CD14-positive monocyte (primary cell): ENCODE results near the gene KLHL40. TPM values are rescaled to one million over a fixed set of nuclear protein-coding genes. Genes with fewer than 3 reads are reported as not detected.

Experiments used
- DNase-seq, 3 donors: peaks; one replicate each; pipeline ENCODE4 v3.0.0-alpha.2; 2011 to 2022
- H2AFZ ChIP-seq: 2 replicates; pipeline ENCODE4 v1.6.0; 2012; ENCODE audit warnings: mild to moderate bottlenecking, low read depth, low read length, inconsistent platforms; ENCODE audit not compliant: insufficient read depth, poor library complexity, severe bottlenecking
- H3K27ac ChIP-seq, 2 donors: 1 replicate in 1 of 2; 2 replicates in 1 of 2; pipeline ENCODE4 v1.5.1; 2012 to 2013; ENCODE audit warnings: low read length in 2 of 2, control low read depth in 1 of 2, inconsistent platforms in 1 of 2, low read depth in 1 of 2, mild to moderate bottlenecking in 1 of 2
- H3K27me3 ChIP-seq, 2 donors: one replicate each; pipeline versions ENCODE4 v1.6.0 to v1.6.1; 2011 to 2013; ENCODE audit warnings: low read length in 2 of 2; ENCODE audit not compliant: control insufficient read depth in 2 of 2, insufficient read depth in 2 of 2
- H3K36me3 ChIP-seq, 2 donors: replicated peaks in 1 of 2; 1 replicate in 1 of 2; 2 replicates in 1 of 2; pipeline versions ENCODE4 v1.5.1 to v1.6.1; 2012 to 2013; ENCODE audit warnings: low read length in 2 of 2, control low read depth in 1 of 2, inconsistent platforms in 1 of 2, mild to moderate bottlenecking in 1 of 2; ENCODE audit not compliant: insufficient read depth in 2 of 2, control insufficient read depth in 1 of 2
- H3K4me1 ChIP-seq, 2 donors: 1 replicate in 1 of 2; 2 replicates in 1 of 2; pipeline versions ENCODE4 v1.5.1 to v1.6.1; 2012 to 2013; ENCODE audit warnings: low read length in 2 of 2, control low read depth in 1 of 2, inconsistent platforms in 1 of 2, mild to moderate bottlenecking in 1 of 2, moderate library complexity in 1 of 2; ENCODE audit not compliant: insufficient read depth in 2 of 2, control insufficient read depth in 1 of 2
- H3K4me2 ChIP-seq: replicated peaks from 2 replicates; pipeline ENCODE3; 2012; ENCODE audit warnings: low read length, moderate library complexity, mild to moderate bottlenecking; ENCODE audit not compliant: poor library complexity, severe bottlenecking; ENCODE audit errors: extremely low read depth
- H3K4me3 ChIP-seq, 3 experiments: fragments of 200-600 bp in 1 of 3; sonication (generic) in 1 of 3; replicated peaks in 1 of 3; 1 replicate in 2 of 3; 2 replicates in 1 of 3; pipeline ENCODE4 v1.5.1; 2011 to 2013; ENCODE audit warnings: low read length in 3 of 3, mild to moderate bottlenecking in 3 of 3, control low read depth in 2 of 3, low read depth in 2 of 3, inconsistent platforms in 1 of 3, moderate library complexity in 1 of 3
- H3K79me2 ChIP-seq: 2 replicates; pipeline ENCODE4 v1.6.0; 2012; ENCODE audit warnings: mild to moderate bottlenecking, control low read depth, inconsistent platforms, low read length, moderate library complexity; ENCODE audit not compliant: insufficient read depth
- H3K9ac ChIP-seq: 2 replicates; pipeline ENCODE4 v1.6.0; 2017; ENCODE audit warnings: low read length, mild to moderate bottlenecking; ENCODE audit not compliant: insufficient read depth, poor library complexity, severe bottlenecking
- H3K9me3 ChIP-seq, 2 donors: replicated peaks in 1 of 2; 1 replicate in 1 of 2; 2 replicates in 1 of 2; pipeline versions ENCODE4 v1.5.1 to v1.6.1; 2012 to 2013; ENCODE audit warnings: low read length in 2 of 2, control low read depth in 1 of 2; ENCODE audit not compliant: control insufficient read depth in 1 of 2, insufficient read depth in 1 of 2
- H4K20me1 ChIP-seq: 2 replicates; pipeline ENCODE4 v1.6.0; 2012; ENCODE audit warnings: mild to moderate bottlenecking, low read length, control low read depth, moderate library complexity; ENCODE audit not compliant: insufficient read depth
- H3K27ac Mint-ChIP-seq, 7 donors: one replicate each; pipeline ENCODE4 v1.8.0; 2020; ENCODE audit warnings: mild to moderate bottlenecking in 7 of 7, mixed read lengths in 7 of 7, moderate library complexity in 6 of 7, inconsistent platforms in 2 of 7
- H3K27me3 Mint-ChIP-seq, 3 donors: one replicate each; pipeline ENCODE4 v1.8.0; 2021 to 2022; ENCODE audit warnings: low read depth in 3 of 3, mild to moderate bottlenecking in 3 of 3, mixed read lengths in 3 of 3, moderate library complexity in 3 of 3, inconsistent platforms in 1 of 3
- H3K36me3 Mint-ChIP-seq, 2 donors: one replicate each; pipeline ENCODE4 v1.8.0; 2020; ENCODE audit warnings: mixed read lengths in 2 of 2, inconsistent platforms in 1 of 2, mild to moderate bottlenecking in 1 of 2
- H3K4me1 Mint-ChIP-seq: one replicate; pipeline ENCODE4 v1.8.0; 2020; ENCODE audit warnings: mild to moderate bottlenecking, mixed read lengths
- H3K4me3 Mint-ChIP-seq, 2 donors: one replicate each; pipeline ENCODE4 v1.8.0; 2020; ENCODE audit warnings: mild to moderate bottlenecking in 2 of 2, mixed read lengths in 2 of 2, moderate library complexity in 1 of 2
- H3K9me3 Mint-ChIP-seq, 7 donors: one replicate each; pipeline ENCODE4 v1.8.0; 2020 to 2022; ENCODE audit warnings: mixed read lengths in 7 of 7, mild to moderate bottlenecking in 6 of 7, moderate library complexity in 6 of 7, inconsistent platforms in 2 of 7
- CTCF ChIP-seq: fragments of 200-600 bp; IDR thresholded peaks from one replicate; pipeline ENCODE4 v1.8.0; 2022; ENCODE audit warnings: antibody characterized with exemption, mild to moderate bottlenecking
- WGBS: methylation state at CpG from one replicate; pipeline ENCODE4 v1.1.5; 2013; ENCODE audit warnings: missing lambda C conversion rate; ENCODE audit not compliant: insufficient coverage; 5-methylcytosine and 5-hydroxymethylcytosine counted together
- intact Hi-C, 2 donors: fragments of 100-400 bp; cut with micrococcal nuclease; formaldehyde crosslinking; loops; one replicate each; pipeline versions ENCODE4 v1.15.0 to v1.15.1; 2023
- polyA plus RNA-seq, 3 donors: library from polyadenylated mRNA; depleted of rRNA in 1 of 3; unstranded in 2 of 3; stranded (reverse) in 1 of 3; fragments of 300-500 nt in 2 of 3; fragments of >200 nt in 1 of 3; fragmentation: Illumina TruSeq in 2 of 3; gene quantifications; 1 replicate in 2 of 3; 2 replicates in 1 of 3; pipeline ENCODE4 v1.2.3, GENCODE V29; 2012 to 2021

Gene KLHL40
- polyA plus RNA-seq, 3 donors, result not detected

GRCh38 chr3:42660131-42660715 lies 25.1 kb upstream of the KLHL40 start:
- H4K20me1 ChIP-seq, result peaks cover 31% of the 10 kb centered on the region
- no peak overlapping the region for H3K4me3 ChIP-seq
- no peak for DNase-seq
- no peak overlapping the region for H3K4me2 ChIP-seq
- H3K79me2 ChIP-seq, result peaks cover 19% of the 10 kb centered on the region
- no peak overlapping the region for H2AFZ ChIP-seq
- TF ChIP-seq CTCF, result no peak
- peaks cover 8 to 36% of the 10 kb centered on the region in 2 donors for H3K36me3 ChIP-seq
- peaks cover 18 to 35% of the 10 kb centered on the region in 2 donors for H3K4me1 ChIP-seq
- no peak overlapping the region for H3K4me3 Mint-ChIP-seq
- peaks cover 22 to 49% of the 10 kb centered on the region in 2 donors for H3K36me3 Mint-ChIP-seq
- intact Hi-C loops, result no loop called here
- no peaks in the 10 kb centered on the region for H3K9me3 ChIP-seq
- peak overlapping the region in 1 of 2 donors; percentile 31 for H3K27ac ChIP-seq
- H3K9me3 Mint-ChIP-seq, result peaks cover 0 to 3% (median 0%) of the 10 kb centered on the region in 7 donors
- H3K9ac ChIP-seq, result no peak overlapping the region
- peak overlapping the region in 4 of 7 donors; percentile 38 to 65 (median 62) for H3K27ac Mint-ChIP-seq
- peaks cover 0 to 3% (median 1%) of the 10 kb centered on the region in 3 donors for H3K27me3 Mint-ChIP-seq
- no peaks in the 10 kb centered on the region for H3K27me3 ChIP-seq
- 80% methylated on average over 3 of the region's 6 CpGs for WGBS
- peaks cover 36% of the 10 kb centered on the region for H3K4me1 Mint-ChIP-seq

GRCh38 chr3:42660898-42661297 lies 24.4 kb upstream of the KLHL40 start:
- H3K9me3 ChIP-seq, result no peaks in the 10 kb centered on the region
- H3K4me1 ChIP-seq, result peaks cover 13 to 29% of the 10 kb centered on the region in 2 donors
- no peak for TF ChIP-seq CTCF
- peaks cover 8 to 36% of the 10 kb centered on the region in 2 donors for H3K36me3 ChIP-seq
- intact Hi-C loops, result no loop called here
- peaks cover 13% of the 10 kb centered on the region for H3K79me2 ChIP-seq
- peaks cover 24% of the 10 kb centered on the region for H4K20me1 ChIP-seq
- Mint-ChIP-seq H3K4me3 (no peak overlapping the region), H3K4me1 (peaks cover 30% of the 10 kb centered on the region), H3K9me3 (peaks cover 0 to 3% (median 0%) of the 10 kb centered on the region in 7 donors), H3K36me3 (peaks cover 22 to 49% of the 10 kb centered on the region in 2 donors), H3K27me3 (peaks cover 0 to 3% (median 1%) of the 10 kb centered on the region in 3 donors), H3K27ac (no peak overlapping the region)
- no peaks in the 10 kb centered on the region for H3K27me3 ChIP-seq
- H3K4me3 ChIP-seq, result no peak overlapping the region
- 78% methylated on average over 2 of the region's 4 CpGs for WGBS
- H3K27ac ChIP-seq, result no peak overlapping the region
- no peak overlapping the region for H3K9ac ChIP-seq
- no peak overlapping the region for H2AFZ ChIP-seq
- DNase-seq, result no peak
- no peak overlapping the region for H3K4me2 ChIP-seq
